SK-N-MC (cell line): ENCODE results near the gene EDRF1.

Experiments
- EZH2 ChIP-seq: fragments of 200-600 bp; sonication (generic); IDR thresholded peaks from one replicate; pipeline ENCODE4 v1.6.1; 2017; ENCODE audit warnings: antibody characterized with exemption
- FOXP2 ChIP-seq: optimal IDR thresholded peaks from 2 replicates; pipeline ENCODE3; 2011; ENCODE audit warnings: mild to moderate bottlenecking, moderate library complexity; ENCODE audit not compliant: insufficient read depth; ENCODE audit errors: extremely low read length, control extremely low read depth
- POLR2AphosphoS5 ChIP-seq: IDR thresholded peaks from 2 replicates; pipeline ENCODE4 v1.6.1; 2012; ENCODE audit warnings: mild to moderate bottlenecking, low read depth, low read length, borderline replicate concordance

DNA sequence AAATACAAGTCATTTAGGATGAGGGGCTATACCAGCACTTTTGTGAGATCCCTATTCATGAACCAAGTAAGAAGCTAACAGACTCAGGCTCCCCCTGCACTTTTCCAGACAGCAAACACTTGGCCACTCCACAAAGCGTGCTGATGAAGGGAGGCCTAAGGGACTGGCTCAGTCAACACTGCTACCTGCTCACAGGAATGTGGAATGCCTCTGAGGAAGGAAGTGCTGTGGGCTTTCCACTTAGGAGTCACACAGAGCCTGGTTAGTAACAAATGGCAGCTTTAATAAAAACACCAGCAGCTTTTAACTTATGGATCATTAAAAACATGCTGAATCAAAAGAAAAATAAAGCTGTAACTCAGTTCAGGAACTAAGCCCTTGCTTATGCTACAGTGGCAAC is 88.5 kb downstream of the EDRF1 start:
- TF ChIP-seq EZH2 (no peak), POLR2AphosphoS5 (no peak), FOXP2 (no peak)
